ENCODE measurements around the gene C1orf56.

Gene C1orf56

DNA sequence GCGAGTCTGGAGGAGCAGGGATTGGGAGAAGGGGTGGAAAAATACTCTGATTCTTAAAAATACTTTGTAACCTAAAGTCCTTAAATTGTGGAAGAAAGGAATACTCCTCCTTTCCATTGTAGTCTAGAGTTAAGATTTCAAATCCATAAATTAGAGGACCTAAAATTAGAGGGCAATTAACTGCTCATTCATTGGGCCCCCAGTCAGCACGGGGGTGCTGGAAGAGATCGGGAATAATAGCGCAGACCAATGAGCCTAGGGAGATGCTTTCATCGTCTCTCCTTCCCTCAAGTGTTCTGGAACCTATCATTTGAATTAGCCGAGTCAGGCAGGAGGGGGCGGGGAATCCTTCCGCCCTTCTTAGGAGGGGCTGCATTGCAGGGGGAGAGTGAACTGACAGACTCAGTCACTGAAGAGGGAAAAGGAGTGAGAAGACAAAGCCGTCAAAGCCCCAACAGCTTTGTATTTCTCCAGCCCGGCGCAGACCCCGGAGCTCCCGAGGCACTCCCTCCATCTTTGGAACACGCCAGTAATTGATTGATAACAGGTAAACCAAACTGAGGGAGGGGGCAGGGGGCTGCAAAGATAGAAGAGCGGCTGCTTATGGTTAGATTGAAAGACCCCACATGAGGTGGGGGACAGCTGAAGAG lies 12.6 kb downstream of the C1orf56 start, which contains the start of gene MLLT11:
MLLT11 (plus strand) TSS at position 391 of the 650 bp plus-strand sequence. CDS start 6,828 bp downstream, outside the sequence.
- in situ Hi-C loops (cut with HindIII; ENCODE audit: low sequenced_read_pairs) = no loop called here

DNA sequence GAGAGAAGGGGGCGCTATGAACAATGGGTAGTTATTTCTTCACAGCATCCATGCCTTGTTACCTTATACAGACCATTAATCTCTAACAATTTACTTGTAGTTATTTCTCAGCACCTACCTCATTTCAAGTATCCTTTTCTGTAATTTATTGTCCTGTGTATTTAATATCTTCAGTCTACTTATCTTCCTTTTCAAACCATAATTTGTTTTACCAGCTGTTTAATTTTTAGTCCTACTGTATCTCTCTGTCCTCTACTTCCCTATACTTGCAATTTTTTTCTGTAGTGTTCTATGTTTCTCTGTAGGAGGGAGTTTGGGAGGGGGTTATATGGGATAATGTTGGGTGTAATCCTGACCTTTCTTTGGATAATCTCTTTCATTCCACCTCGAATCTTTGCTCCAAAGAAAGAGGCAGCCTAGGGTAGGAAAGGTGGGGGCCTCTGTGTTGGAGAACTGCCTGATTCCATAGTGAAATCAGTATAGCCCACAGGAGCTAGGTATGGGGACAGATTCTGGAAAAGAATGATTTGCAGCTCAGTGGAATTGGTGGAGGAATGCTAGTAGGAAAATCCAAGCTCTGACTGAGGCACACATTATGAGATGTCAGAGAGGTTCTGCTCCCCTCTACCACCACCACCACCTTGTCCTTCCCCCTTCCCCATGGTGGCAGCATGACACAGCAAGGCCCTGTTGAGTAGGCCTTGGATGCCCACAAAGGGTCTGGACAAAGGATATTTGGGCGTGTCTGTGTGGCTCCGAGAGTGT lies 13.3 kb downstream of the C1orf56 start:
- in situ Hi-C loops (cut with HindIII; ENCODE audit: low sequenced_read_pairs) = no loop called here

- in situ Hi-C loops (cut with HindIII; ENCODE audit: low sequenced_read_pairs) = no loop called here
Observed at GRCh38 chr1:151061704-151062103, 14.2 kb downstream of the C1orf56 start.

DNA sequence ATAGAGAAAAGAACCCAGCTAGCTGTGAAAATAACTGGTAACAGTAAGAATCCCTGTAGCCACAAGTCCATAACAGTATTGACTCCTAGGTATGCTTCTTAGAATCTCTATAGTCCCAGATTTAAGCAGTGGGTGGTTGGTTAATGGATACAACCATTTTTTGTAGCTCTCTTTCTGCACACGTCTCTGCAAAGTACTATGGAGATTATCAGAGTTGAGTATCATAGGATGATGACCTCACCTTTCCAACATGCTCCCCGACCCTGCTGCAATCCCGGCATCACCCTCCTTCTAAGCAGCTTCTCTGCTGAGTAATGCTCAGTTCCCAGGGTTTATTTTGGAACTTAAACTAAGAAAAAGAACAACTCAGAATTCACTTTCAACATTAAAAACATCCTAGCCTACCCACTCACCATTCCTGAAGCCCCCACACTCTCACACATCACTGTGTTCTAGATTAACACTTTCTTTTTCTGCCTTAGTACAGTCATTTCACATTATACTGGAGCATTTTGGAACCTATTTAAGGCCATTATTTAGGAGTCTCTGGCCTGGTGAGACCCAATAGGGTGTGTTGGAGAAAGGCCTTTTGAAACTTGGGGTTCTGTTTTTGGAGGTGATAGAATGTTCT lies 15.3 kb downstream of the C1orf56 start:
- in situ Hi-C loops (cut with HindIII; ENCODE audit: low sequenced_read_pairs) = no loop called here

DNA sequence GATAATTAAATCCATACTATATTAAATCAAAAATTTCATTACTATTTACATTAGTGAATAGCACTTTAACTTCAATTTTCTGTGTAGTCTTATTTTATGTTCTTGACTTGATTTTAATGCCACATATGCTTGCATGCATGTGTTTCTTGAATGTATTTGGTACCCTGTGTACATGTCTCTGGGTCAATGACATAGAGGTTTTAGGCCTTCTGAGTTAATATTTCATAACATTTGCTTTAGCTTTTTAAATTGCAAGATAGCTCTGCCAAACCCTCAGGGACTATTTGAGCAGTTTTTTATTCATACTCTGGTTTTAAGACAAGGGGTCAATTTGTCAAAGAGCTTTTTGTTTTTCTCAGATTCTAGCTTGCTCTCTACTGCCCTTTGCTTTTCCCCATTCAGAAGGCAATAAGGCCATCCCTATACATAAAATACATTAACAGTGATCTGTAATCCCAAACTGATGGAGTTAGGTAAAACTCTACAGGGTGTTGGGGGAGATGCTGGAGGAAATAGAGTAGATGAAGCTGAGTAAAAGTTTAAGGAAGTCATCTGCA lies 17.6 kb downstream of the C1orf56 start:
- in situ Hi-C loops (cut with HindIII; ENCODE audit: low sequenced_read_pairs) = no loop called here

GRCh38 chr1:151067185-151067584 lies 19.6 kb downstream of the C1orf56 start:
- in situ Hi-C loops (cut with HindIII; ENCODE audit: low sequenced_read_pairs) = no loop called here

DNA sequence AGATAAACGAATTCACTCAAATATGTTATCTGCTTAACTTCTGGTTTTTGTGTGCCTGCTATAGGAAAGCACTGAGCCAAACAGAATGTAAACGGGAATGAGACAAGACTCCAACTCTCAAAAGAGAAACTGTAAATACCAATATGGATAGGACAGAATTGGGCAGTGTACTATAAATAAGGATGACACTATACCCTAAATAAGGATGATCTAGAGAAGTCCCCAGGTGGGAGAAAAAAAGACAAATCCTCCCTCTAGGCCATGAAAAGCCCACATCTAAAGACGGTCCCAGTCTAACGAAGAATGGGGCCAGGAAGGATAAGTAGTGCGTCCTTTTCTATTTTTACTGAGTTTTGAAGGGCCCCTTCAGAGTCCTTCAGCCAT lies 21.5 kb downstream of the C1orf56 start:
- in situ Hi-C loops (cut with HindIII; ENCODE audit: low sequenced_read_pairs) = no loop called here

- in situ Hi-C loops (cut with HindIII; ENCODE audit: low sequenced_read_pairs) = no loop called here
Observed at GRCh38 chr1:151070474-151071276, 23.1 kb downstream of the C1orf56 start, which contains the start of gene GABPB2. GABPB2 (plus strand) TSS chr1:151070761; CDS start chr1:151088190, 17,429 bp downstream.

GRCh38 chr1:151072224-151072623 lies 24.7 kb downstream of the C1orf56 start:
- in situ Hi-C loops (cut with HindIII; ENCODE audit: low sequenced_read_pairs) = no loop called here

DNA sequence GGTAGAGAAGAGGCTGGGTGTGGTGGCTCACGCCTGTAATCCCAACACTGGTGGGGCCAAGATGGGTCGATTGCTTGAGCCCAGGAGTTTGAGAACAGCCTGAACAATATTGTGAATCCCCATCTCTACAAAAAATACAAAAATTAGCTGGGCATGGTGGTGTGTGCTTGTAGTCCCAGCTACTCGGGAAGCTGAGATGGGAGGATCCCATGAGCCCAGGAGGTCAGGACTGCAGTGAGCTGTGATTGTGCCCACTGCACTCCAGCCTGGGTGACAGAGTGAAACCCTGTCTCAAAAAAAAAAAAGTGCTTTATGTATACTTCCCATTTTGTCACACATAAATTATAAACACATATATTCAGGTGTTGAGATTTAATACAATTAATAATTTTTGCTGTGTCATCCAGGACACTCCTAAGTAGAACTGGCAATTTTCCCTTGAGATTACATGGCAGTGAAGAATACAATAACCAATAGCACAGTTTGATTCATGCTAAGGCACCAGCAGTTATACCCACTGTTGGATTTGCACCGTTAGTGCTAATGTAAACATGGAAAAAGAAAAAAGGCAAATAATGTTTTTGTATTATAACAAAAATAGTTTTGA lies 38.5 kb downstream of the C1orf56 start:
- in situ Hi-C loops (cut with HindIII; ENCODE audit: low sequenced_read_pairs) = no loop called here

- in situ Hi-C loops (cut with HindIII; ENCODE audit: low sequenced_read_pairs) = loop anchor here (10.0 kb wide), 1 partner anchor 57 kb away; the partner anchor contains the start of gene TNFAIP8L2
Observed at GRCh38 chr1:151097426-151097825, 49.9 kb downstream of the C1orf56 start.

GRCh38 chr1:151098126-151098525 lies 50.6 kb downstream of the C1orf56 start:
- in situ Hi-C loops (cut with HindIII; ENCODE audit: low sequenced_read_pairs) = loop anchor here (10.0 kb wide), 1 partner anchor 57 kb away; the partner anchor contains the start of gene TNFAIP8L2

All from endothelial cell of hepatic sinusoid (primary cell).